ENCODE results near the gene WWC2.

DNA sequence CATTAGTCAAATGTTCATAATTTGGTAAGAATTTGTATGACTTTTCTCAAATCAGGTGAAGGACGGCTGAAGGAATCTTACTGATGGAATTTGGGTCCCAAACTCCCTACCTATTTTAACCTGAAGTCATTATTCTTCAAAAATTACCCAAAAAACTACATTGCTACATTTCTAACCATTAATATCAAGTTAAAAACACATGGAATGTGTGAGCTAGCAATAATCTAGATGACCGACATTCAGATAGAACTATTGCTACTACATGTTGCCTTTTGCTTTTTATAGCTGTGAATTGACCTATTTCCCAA lies 25.3 kb upstream of the WWC2 start:
- TF ChIP-seq CTCF (IDR thresholded peaks at IDR 0.05): peak in 1 of 12 donors; percentile 43
- TF ChIP-seq POLR2A (IDR thresholded peaks at IDR 0.05): no peak
